Liver (tissue), 9 donors: Measurements from ENCODE around the gene HGF. TPM values are rescaled to one million over a fixed set of nuclear protein-coding genes. Genes with fewer than 3 reads are reported as not detected.

Source experiments
- DNase-seq: peaks from one replicate; pipeline ENCODE4 v3.0.0-alpha.2; 2017; ENCODE audit warnings: low spot score
- H3K27ac ChIP-seq, 2 donors: one replicate each; pipeline ENCODE4 v1.7.0; 2013; ENCODE audit warnings: inconsistent platforms in 2 of 2, low read length in 2 of 2, control low read depth in 1 of 2, low read depth in 1 of 2, mild to moderate bottlenecking in 1 of 2
- H3K27me3 ChIP-seq, 4 donors: one replicate each; pipeline versions ENCODE4 v1.6.1 to v1.7.0; 2013; ENCODE audit warnings: low read length in 3 of 4, inconsistent platforms in 1 of 4, mild to moderate bottlenecking in 1 of 4, moderate library complexity in 1 of 4; ENCODE audit not compliant: control insufficient read depth in 4 of 4, insufficient read depth in 4 of 4
- H3K36me3 ChIP-seq, 4 donors: one replicate each; pipeline versions ENCODE4 v1.6.1 to v1.7.0; 2013; ENCODE audit warnings: low read length in 3 of 4, mild to moderate bottlenecking in 3 of 4, low read depth in 1 of 4, moderate library complexity in 1 of 4; ENCODE audit not compliant: control insufficient read depth in 4 of 4, insufficient read depth in 3 of 4
- H3K4me1 ChIP-seq, 4 donors: one replicate each; pipeline versions ENCODE4 v1.6.1 to v1.7.0; 2013; ENCODE audit warnings: low read length in 3 of 4, mild to moderate bottlenecking in 3 of 4, moderate library complexity in 1 of 4; ENCODE audit not compliant: control insufficient read depth in 4 of 4, insufficient read depth in 4 of 4
- H3K4me3 ChIP-seq, 3 donors: one replicate each; pipeline versions ENCODE4 v1.6.1 to v1.7.0; 2013; ENCODE audit warnings: low read length in 3 of 3, control low read depth in 1 of 3, low read depth in 1 of 3, mild to moderate bottlenecking in 1 of 3
- H3K9ac ChIP-seq, 2 donors: one replicate each; pipeline ENCODE4 v1.7.0; 2013; ENCODE audit warnings: low read length in 2 of 2, mild to moderate bottlenecking in 2 of 2, moderate library complexity in 2 of 2, control low read depth in 1 of 2, low read depth in 1 of 2
- H3K9me3 ChIP-seq, 4 donors: one replicate each; pipeline versions ENCODE4 v1.6.1 to v1.7.0; 2013; ENCODE audit warnings: low read length in 3 of 4; ENCODE audit not compliant: control insufficient read depth in 4 of 4
- ATF3 ChIP-seq: IDR thresholded peaks from 2 replicates; pipeline ENCODE4 v1.6.1; 2016; ENCODE audit warnings: antibody characterized with exemption
- CTCF ChIP-seq: fragments of 150-350 bp; IDR thresholded peaks from 2 replicates; pipeline ENCODE4 v1.5.1; 2017; ENCODE audit warnings: improper control_type of control experiment, low read depth, low read length; ENCODE audit not compliant: missing input control
- EGR1 ChIP-seq, 2 donors: IDR thresholded peaks; 2 replicates each; pipeline ENCODE4 v1.6.1; 2016 to 2018; ENCODE audit warnings: antibody characterized with exemption in 2 of 2, low read depth in 2 of 2
- FOXA1 ChIP-seq: IDR thresholded peaks from 2 replicates; pipeline ENCODE4 v1.6.1; 2016; ENCODE audit warnings: antibody characterized with exemption
- FOXA2 ChIP-seq: IDR thresholded peaks from 2 replicates; pipeline ENCODE4 v1.6.1; 2016; ENCODE audit warnings: antibody characterized with exemption
- HNF4A ChIP-seq, 2 donors: conservative IDR thresholded peaks; 2 replicates each; pipeline ENCODE4 v1.6.1; 2016; ENCODE audit warnings: antibody characterized with exemption in 2 of 2, mild to moderate bottlenecking in 2 of 2
- HNF4G ChIP-seq: IDR thresholded peaks from 2 replicates; pipeline ENCODE4 v1.6.1; 2016; ENCODE audit warnings: antibody characterized with exemption
- JUND ChIP-seq, 2 donors: IDR thresholded peaks; 2 replicates each; pipeline ENCODE4 v1.6.1; 2016; ENCODE audit warnings: antibody characterized with exemption in 2 of 2
- MAX ChIP-seq: IDR thresholded peaks from 2 replicates; pipeline ENCODE4 v1.6.1; 2016; ENCODE audit warnings: antibody characterized with exemption
- NR2F2 ChIP-seq: IDR thresholded peaks from 2 replicates; pipeline ENCODE4 v1.6.1; 2016; ENCODE audit warnings: antibody characterized with exemption
- RAD21 ChIP-seq, 2 donors: IDR thresholded peaks; 2 replicates each; pipeline ENCODE4 v1.6.1; 2016; ENCODE audit warnings: antibody characterized with exemption in 2 of 2, mild to moderate bottlenecking in 2 of 2
- REST ChIP-seq: IDR thresholded peaks from 2 replicates; pipeline ENCODE4 v1.6.1; 2016; ENCODE audit warnings: antibody characterized with exemption, mild to moderate bottlenecking
- RXRA ChIP-seq, 2 donors: IDR thresholded peaks; 2 replicates each; pipeline ENCODE4 v1.6.1; 2017 to 2018; ENCODE audit warnings: antibody characterized with exemption in 2 of 2, mild to moderate bottlenecking in 1 of 2
- SP1 ChIP-seq: IDR thresholded peaks from 2 replicates; pipeline ENCODE4 v1.6.1; 2018; ENCODE audit warnings: antibody characterized with exemption, mild to moderate bottlenecking
- TAF1 ChIP-seq: conservative IDR thresholded peaks from 2 replicates; pipeline ENCODE4 v1.6.1; 2016; ENCODE audit warnings: antibody characterized with exemption, mild to moderate bottlenecking
- YY1 ChIP-seq: IDR thresholded peaks from 2 replicates; pipeline ENCODE4 v1.6.1; 2016; ENCODE audit warnings: antibody characterized with exemption, mild to moderate bottlenecking
- ZBTB33 ChIP-seq: IDR thresholded peaks from 2 replicates; pipeline ENCODE4 v1.6.1; 2016; ENCODE audit warnings: antibody characterized with exemption
- WGBS: extraction: QIAGEN DNeasy Blood & Tissue Kit; methylation state at CpG from one replicate; pipeline ENCODE4 v1.1.7; 2013; 5-methylcytosine and 5-hydroxymethylcytosine counted together
- polyA plus RNA-seq, 2 donors: library from polyadenylated mRNA; stranded (reverse) in 1 of 2; unstranded in 1 of 2; fragments of 200-250 nt in 1 of 2; fragments of >200 nt in 1 of 2; fragmentation: Nextera tagmentation in 1 of 2; extraction: Ambion mirVana in 1 of 2; gene quantifications; one replicate each; pipeline versions ENCODE4 v1.2.1 to v1.2.3, GENCODE V29; 2013 to 2015
- total RNA-seq, 2 donors: library from RNA; depleted of rRNA; stranded (reverse); fragments of >200 nt; gene quantifications; one replicate each; pipeline ENCODE4 v1.2.3, GENCODE V29; 2014
- donor health status: healthy.
- donor health status: healthy.
- donor health status: healthy.
- donor health status: healthy.
- donor health status: healthy.

The HGF gene
- total and polyA plus RNA-seq, 4 donors: 12.0 to 29.8 (median 15.3) TPM

- Histone ChIP-seq H3K27ac (peak overlapping the region; percentile 17 to 49), H3K4me1 (no peaks in the 10 kb centered on the region), H3K36me3 (no peaks in the 10 kb centered on the region), H3K4me3 (peak overlapping the region in 2 of 3 donors; percentile 21 to 31), H3K27me3 (peaks cover 0 to 9% (median 1%) of the 10 kb centered on the region in 4 donors), H3K9me3 (no peaks in the 10 kb centered on the region), H3K9ac (peak overlapping the region in 1 of 2 donors; percentile 50)
- no peak for TF ChIP-seq CTCF
- TF ChIP-seq HNF4A (conservative IDR thresholded peaks at IDR 0.05): no peak
- no peak for TF ChIP-seq SP1
- TF ChIP-seq RXRA (IDR thresholded peaks at IDR 0.05): no peak
- no peak for TF ChIP-seq REST
- no peak for TF ChIP-seq JUND (IDR thresholded peaks at IDR 0.05)
- TF ChIP-seq TAF1: no peak
- no peak for TF ChIP-seq RAD21 (IDR thresholded peaks at IDR 0.05)
- no peak for TF ChIP-seq HNF4G
- TF ChIP-seq FOXA1: no peak
- no peak for TF ChIP-seq YY1
- TF ChIP-seq ZBTB33: no peak
- no peak for TF ChIP-seq EGR1 (IDR thresholded peaks at IDR 0.05; ENCODE audit: low read depth in 2 of 2)
- TF ChIP-seq MAX: no peak
- WGBS: 38% methylated on average over 9 of the region's 9 CpGs
- no peak for DNase-seq
Observed at GRCh38 chr7:81768951-81769778, 682 bp downstream of the HGF start.

GRCh38 chr7:81767926-81768325 lies 1.9 kb downstream of the HGF start:
- Histone ChIP-seq H3K36me3 (no peaks in the 10 kb centered on the region), H3K9ac (no peak overlapping the region), H3K9me3 (no peaks in the 10 kb centered on the region), H3K4me1 (no peaks in the 10 kb centered on the region), H3K27ac (no peak overlapping the region), H3K27me3 (peaks cover 0 to 9% (median 1%) of the 10 kb centered on the region in 4 donors), H3K4me3 (peak overlapping the region in 2 of 3 donors; percentile 16 to 29)
- TF ChIP-seq CTCF: no peak
- no peak for TF ChIP-seq YY1
- no peak for TF ChIP-seq EGR1 (IDR thresholded peaks at IDR 0.05; ENCODE audit: low read depth in 2 of 2)
- no peak for TF ChIP-seq FOXA1
- no peak for TF ChIP-seq NR2F2
- no peak for TF ChIP-seq FOXA2
- TF ChIP-seq ATF3: no peak
- 79% methylated on average over 5 of the region's 5 CpGs for WGBS
- no peak for DNase-seq
